Heart left ventricle (tissue), 13 donors: ENCODE measurements around the gene FAM180A.

ENCODE experiments used
- CTCF ChIP-seq, 12 donors: fragments of 200-600 bp; sonication (generic) in 4 of 12; IDR thresholded peaks; one replicate each; pipeline versions ENCODE4 v1.5.0 to v1.8.0; 2018 to 2022; ENCODE audit warnings: antibody characterized with exemption in 12 of 12, mild to moderate bottlenecking in 5 of 12
- POLR2A ChIP-seq, 2 donors: fragments of 450-650 bp; IDR thresholded peaks; one replicate each; pipeline ENCODE4 v1.6.1; 2017; ENCODE audit warnings: antibody characterized with exemption in 2 of 2, mild to moderate bottlenecking in 2 of 2, moderate library complexity in 2 of 2
- donor health status: ischemic (EF 13 %, LVEDD 7.1; RV severe dilation, severe dysfunction).
- donor health status: DM: no; HTN: yes; CAD: no.
- donor health status: DM: no; HTN: no; CAD: no.
- donor health status: ischemic (EF 25% LVEDD 6.9; RV normal size, moderate dysfunction).
- donor health status: ischemic (EF 25% LVEDD 5.7; RV mildly dilated, moderate dysfunction).
- donor health status: ischemic (EF 35%, LVEDD 5.7; RV mildly dilated, moderate dysfunction).
- donor health status: nonischemic (EF 11% LVEDD 7.7; RV severe dilation, severe dysfunction).
- donor health status: DM: yes; HTN: yes; CAD: no.
- donor health status: PGD.
- donor health status: ischemic (EF 29% LVEDD 5.4; RV normal size, mild dysfunction).
- donor health status: nonischemic (EF 23%, LVEDD 6.1; RV moderate dilation, normal function).

DNA sequence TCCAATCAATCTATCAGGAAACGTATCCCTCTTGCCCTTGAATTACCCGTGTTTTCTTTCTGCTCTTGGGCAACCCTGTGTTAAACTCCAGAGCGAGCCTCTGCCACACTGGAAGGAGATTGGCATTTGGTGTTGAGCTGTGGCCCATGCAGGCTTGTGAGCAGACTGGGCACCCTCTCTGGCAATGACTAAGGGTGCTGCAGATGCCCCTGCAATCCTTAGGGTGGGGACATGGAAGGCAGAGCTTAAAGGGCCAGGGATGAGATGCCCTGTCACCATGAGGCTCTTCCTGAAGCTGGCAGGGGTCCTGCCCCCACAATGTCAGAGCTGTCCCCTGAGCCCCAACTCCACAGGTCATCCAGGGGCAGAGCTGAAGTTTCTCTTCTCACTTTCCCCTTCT lies 19.5 kb upstream of the FAM180A start:
- no peak for TF ChIP-seq CTCF (IDR thresholded peaks at IDR 0.05)
- TF ChIP-seq POLR2A (IDR thresholded peaks at IDR 0.05) = no peak
